Dermis microvascular lymphatic vessel endothelial cell (primary cell): ENCODE data around the gene LBH. TPM values are rescaled to one million over a fixed set of nuclear protein-coding genes. Genes with fewer than 3 reads are reported as not detected.

Experiments
- DNase-seq, 2 donors: peaks; one replicate each; pipeline versions ENCODE4 v3.0.0 to v3.0.0-alpha.2; 2010; ENCODE audit warnings: low read depth in 2 of 2
- total RNA-seq: library from RNA; depleted of rRNA; stranded (reverse); fragments of >200 nt; gene quantifications from 2 replicates; pipeline ENCODE4 v1.2.1, GENCODE V29; 2014

The LBH gene
- total RNA-seq, 1 donor from 2014 or later, result 52.0 TPM

- peak in 1 of 2 donors; percentile 20 for DNase-seq
These were observed 69.3 kb downstream of the LBH start for GRCh38 chr2:30300456-30301221.

DNA sequence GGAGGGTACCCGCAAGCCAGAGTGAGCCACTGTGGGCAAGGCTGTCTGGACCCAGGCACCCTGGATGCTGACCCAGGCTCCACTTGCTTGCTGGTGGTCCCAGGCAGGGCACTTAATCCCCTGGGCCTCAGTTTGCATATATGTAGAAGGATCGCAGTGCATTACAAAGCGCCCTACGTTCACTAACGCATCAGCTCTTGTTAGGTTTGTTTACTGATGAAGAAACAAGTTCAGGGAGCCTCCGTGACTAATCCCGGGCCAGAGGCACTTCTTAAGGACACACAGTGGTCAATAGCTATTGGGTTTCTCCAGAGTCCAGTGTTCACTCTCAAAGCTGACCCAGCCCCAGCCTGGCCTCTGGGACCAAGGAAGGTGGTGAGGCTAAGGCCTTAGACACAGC, 70.2 kb downstream of the LBH start:
- no peak for DNase-seq

DNA sequence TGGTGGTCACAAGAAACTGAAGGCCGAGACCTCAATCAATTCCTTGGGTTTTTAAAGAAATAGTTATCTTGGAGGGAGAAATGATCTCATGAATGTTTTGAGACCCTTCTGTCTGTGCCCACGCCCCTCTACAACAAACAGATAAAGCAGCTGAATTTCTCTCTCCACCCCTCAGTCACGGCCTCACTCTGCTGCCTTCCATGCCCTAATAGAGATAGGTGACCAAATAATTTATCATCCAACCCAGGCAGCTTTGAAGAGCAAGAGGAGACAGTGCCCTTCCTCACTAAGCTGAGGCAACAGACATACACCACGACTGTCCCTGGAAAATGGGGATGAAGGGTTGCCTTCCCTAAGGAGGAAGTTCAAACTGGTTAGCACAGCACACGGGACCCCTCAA, 71.2 kb downstream of the LBH start:
- no peak for DNase-seq

DNA sequence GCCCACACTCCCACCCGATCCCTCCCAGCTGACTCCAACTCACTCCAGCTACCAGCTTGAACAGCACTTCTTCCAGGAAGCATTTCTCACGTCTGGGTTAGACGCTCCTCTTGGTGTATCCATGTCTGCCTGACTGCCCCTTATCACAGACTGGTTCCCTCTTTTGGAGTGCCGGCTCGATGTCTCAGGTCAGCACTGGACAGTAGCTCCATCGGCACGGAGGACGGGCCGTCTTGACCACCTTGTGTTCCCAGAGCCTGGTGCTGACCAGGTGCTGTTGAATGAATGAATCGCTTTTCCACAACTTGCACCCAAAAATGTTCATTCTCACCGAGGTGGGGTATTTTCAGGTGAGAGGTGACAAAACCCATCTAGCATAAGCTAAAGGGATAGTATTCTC, 71.8 kb downstream of the LBH start:
- DNase-seq, result no peak

DNA sequence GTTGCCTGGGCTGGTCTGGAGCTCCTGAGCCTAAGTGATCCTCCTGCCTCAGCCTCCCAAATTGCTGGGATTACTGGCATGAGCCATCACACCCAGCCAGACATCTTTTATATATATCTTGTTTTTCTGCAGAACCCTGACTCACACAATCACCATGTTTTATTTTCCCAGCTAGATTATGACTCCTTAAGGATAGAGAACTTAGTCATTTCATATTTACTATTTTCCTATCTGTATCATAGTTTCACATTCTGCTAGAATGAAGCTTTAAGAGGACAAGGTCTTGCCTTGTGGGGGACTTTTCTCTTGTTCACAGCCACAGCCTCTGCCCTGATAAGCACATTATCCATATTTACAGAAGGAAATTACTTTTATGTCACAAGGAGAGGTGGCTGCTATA, 73.9 kb downstream of the LBH start:
- DNase-seq, result no peak

DNA sequence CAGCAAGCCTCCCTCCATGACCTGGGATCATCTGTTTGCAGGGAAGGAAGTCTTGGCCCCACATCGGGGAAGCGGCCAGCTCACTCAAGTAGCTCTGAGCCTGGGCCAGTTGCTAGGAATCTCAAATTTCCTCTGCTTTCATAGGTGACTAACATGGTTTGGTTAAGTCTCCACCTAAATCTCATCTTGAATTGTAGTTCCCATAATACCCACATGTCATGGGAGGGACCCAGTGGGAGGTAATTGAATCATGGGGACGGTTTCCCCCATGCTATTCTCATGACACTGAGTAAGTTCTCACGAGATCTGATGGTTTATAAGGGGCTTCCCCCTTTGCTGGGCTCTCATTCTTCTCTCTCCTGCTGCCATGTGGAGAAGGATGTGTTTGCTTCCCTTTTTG, 75.2 kb downstream of the LBH start:
- DNase-seq, result no peak

GRCh38 chr2:30308280-30308679, 76.9 kb downstream of the LBH start:
- no peak for DNase-seq

Other genes starting within 250 kb of the LBH start
- gene YPEL5, start 84.5 kb upstream of the LBH start, total RNA-seq, result 71.2 and 108 TPM in 2 replicates
- gene LCLAT1, start 215.7 kb downstream of the LBH start, total RNA-seq, result 10.1 and 12.8 TPM in 2 replicates